ENCODE measurements around the gene TMEM120B. TPM values are rescaled to one million over a fixed set of nuclear protein-coding genes. Genes with fewer than 3 reads are reported as not detected.
"Not testable (repeated sequence)": the region's sequence is repeated elsewhere in the genome, so short reads cannot be mapped to it uniquely, and the experiment has no call there.

The TMEM120B gene
- polyA plus RNA-seq, 1 donor = 11.9 TPM

DNA sequence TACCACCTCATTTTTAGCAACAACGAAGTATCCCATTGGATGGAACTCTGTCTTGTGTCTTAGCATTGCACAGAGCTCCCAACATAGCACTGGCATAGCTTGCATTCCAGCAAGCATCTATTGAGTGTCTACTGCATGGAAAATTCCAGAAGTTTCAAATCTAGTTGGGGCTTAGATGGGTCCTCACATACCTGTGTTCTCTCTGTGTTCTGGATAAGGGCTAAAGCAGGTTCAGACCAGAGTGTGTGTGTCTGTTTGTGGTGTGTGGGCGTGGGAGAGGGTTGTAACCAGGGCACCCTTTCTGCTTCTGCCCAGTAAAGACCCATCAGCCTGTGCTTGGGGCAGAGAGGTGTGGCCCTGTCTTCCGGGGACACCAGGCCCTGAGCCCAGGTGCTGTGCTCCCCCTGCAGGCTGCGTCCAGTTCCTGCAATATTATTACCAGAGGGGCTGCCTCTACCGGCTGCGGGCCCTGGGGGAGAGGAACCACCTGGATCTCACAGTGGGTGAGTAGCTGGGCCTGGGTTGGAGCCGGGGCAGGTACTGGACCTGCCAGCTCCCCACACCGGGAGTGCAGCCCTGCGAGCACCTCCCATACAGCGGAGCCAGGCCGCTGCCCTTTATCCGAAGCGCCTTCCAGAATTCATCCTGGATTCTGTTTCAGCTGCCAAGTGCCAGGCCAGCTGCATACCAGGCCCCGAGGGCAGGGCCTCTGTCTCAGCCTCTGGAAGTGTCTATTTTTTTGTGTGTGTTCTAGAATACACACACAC lies 60.6 kb downstream of the TMEM120B start:
- DNase-seq = no peak

DNA sequence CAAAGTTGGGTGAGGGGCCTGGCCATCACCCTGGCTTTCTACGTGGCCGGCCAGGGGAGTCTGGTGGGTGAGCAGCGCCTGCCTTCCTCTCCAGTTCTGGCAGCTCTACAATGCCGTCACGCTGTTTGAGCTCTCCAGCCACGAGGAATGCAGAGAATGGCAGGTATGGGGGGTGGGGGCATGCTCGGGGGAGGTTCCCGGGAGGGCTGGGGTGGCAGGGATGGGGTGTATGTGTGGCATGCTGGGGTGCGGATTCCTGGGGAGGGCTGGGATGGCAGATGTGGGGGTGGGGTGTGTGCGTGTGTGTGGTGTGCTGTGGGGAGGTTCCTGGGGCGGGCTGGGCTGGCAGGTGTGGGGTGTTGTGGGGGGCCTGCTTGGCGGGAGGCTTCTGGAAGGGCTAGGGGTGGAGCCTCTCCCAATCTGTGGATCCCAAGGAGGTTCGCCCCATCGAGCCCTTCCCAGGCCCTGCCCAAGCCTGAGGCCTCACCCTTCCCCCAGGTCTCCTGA lies 62.5 kb downstream of the TMEM120B start:
- peak; percentile 60 for DNase-seq

DNA sequence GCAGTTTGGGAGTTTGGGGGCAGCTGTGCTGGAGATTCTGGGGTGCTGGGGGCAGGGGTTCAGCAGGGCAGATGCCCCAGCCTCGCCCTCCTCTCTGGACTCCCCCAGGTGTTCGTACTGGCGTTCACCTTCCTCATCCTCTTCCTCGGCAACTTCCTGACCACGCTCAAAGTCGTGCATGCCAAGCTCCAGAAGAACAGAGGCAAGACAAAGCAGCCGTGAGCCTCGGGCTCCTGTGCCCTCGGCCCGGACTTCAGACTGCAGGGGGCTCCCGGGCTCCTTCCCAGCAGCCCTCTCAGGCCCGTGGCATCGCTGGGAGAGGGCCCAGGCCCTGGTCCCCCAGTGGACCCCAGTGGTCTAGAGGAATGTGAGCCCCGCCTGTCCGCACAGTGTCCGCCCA lies 62.9 kb downstream of the TMEM120B start:
- DNase-seq = no peak

DNA sequence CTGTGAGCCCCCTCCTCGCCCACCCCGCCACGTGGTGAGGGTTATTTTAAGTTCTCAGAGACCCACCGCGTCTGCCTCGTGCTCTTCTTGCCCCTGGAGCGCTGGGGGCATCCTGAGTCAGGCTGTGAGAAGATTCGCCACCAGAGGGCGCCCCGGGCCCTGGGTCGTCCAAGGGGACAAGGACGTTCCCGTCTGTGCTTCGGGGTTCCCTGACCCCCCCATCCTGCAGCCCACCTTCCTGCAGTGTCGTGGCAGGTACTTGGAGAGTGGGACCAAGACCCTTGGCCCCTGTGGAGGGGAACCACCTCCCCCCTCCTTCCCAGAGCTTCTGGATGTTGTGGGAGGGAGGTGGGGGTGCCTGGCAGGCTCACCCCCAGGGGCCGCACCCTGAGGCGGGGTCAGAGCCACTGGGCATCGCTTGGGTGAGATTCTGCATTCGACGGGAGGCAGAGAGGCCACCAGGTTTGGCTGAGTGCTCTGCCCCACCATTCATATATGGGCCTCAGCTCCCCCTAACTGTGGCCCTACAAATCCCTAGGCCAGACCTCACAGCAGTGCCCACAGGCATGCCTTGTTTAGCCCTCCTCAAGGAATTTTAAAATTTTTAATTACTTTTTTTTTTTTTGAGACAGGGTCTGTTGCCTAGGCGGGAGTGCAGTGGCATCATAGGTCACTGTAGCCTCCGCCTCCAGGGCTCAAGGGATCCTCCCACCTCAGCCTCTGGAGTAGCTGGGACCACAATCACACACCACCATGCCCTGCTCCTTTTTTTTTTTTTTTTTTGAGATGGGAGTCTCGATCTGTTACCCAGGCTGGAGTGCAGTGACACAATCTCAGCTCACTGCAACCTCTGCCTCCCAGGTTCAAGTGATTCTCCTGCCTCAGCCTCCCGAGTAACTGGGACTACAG lies 63.9 kb downstream of the TMEM120B start:
- DNase-seq = no peak

DNA sequence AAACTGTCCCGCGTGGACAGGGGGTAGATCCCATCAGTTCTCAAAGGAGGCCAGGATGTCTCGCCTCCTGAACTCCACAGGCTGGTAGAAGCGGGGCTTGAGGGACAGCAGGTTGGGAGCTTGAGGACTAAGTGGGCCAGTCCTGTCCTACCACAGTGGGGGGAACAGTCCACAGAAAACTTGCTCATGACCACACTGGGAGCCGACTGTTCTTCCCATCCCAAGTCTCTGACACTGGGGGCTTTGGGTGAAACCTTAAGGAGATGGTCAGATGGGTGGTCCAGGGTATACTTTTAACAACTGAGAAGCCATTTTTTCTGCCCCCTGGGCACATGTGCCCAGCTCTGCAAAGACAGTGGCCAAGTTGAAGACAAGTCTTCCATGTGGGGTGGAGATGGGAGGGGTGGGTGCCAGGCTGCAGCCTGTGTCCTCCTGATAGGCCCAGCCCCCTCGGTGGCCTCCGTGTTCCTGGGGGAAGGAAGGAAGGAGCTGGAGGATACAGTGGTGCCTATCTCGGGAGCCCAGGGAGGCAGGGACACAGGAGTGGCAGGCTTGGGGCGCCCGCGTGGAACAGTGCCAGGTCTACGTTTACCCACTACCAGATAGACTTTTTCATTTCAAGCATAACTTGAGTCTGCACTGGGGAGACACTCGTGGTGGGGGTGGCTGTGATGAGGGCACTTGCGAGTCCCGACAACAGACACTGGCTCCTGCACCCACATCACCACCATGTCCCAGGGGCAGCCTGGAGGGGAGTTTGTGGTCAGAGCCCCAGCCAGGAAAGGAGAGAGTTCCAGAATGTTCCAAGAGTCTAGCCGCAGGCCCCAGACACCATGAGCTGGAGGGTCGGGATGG lies 66.2 kb downstream of the TMEM120B start:
- no peak for DNase-seq

DNA sequence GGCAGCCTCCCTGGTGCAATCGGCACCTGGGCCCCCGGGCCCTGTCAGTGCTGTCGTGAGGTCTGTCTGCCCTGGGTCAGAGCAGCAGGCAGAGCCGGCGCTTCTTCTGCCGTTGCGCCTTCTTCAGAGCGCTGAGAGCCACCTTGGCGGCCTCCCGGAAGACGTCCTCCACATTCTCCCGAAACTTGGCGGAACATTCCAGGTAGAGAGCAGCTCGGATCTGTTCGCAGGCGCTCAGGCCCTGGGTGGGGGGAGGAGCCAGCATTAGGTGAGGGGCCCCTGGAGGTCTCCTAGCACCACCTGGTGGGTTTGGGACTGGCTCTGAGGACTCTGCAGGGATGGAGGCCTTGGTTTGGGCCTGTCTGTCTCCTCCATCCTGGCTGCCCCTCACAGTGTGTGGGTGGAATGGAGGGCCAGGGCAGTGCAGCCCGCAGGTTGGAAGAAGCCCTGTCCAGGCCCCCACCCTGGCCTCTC lies 66.9 kb downstream of the TMEM120B start:
- no peak for DNase-seq

DNA sequence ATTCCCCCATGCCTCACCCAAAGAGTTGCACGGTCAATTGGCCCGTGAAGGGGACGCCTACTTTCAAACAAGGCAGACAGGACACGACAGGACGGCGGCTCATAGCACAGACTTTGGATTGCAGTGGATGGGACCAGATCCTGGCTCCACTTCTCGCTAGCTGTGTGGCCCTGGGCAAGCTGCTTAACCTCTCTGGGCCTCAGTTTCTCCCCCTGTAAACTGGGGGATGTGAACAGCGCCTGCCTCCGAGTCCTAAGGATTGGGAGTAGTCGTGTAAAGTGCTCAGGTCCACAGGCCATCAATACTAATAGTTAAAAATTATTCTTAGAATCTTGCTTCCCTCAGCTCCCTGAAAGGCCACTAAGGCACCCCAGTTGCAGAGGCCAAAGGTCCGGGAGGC lies 67.9 kb downstream of the TMEM120B start:
- no peak for DNase-seq

DNA sequence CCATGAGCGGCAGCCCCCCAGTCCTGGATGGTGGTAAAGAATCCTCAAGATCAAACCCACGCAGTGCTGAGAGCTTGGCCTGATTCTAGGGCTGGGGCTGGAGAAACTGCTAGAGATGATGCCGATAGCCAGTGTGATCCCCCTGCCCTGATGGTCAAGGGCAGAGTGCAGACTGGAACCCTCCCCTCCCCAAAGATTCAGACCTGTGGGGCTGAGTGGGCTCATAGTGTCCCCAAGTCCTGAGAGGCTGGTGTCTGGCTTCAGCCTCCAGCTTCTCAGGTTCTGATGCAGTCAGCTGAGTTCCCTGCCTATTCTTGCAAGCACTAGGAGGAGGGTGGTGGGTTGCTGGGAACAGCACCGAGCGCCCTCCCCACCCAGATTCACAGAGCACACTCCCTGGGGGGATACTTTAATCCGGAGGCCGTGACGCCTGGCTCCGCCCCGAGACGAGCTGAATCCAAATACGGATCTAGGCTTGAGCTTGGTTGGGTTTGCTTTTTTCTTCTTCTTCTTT lies 69.0 kb downstream of the TMEM120B start:
- DNase-seq = no peak

DNA sequence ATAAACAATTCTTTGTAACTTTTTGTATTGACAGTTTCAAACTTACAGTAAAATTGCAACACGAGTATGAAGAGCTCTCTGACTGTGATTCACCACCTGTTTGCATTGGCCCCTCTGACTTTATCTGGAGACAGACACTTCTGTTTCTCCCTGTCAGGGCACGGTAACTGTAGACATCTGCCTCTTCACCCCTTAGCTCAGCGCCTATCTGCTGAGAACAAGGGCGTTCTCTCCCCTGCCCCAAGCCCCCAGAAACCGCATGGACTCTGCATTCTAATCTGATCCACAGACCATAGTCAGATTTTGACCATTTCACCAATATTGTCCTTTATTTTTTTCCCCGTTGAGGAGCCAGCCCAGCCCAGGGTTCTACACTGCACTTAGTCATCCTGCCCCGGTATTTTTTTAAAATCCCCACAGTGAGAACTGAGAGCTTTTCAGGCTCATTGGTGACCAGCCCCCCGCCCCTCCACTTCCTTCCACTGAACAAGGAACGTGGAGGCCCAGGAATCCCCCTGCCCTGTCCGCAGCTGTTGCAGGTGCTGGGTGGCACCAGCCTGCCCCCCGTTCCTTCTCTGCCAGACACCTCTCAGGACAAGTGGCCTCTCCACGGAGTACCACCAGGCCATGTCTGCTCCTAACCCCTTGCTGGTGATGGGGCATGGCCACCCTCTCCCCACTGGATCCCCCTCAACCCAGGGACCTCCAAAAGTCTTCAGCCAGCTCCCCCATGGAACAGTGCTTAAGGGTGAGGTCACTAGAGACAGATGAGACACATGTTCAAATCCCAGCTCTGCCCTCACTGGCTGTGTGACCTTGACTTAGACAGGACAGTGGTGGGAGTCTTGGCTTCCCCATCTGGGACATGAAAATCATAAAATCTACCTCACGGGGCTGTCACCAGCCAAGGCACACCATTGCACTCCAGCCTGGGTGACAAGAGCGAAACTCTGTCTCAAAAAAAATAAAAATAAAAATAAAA lies 69.7 kb downstream of the TMEM120B start:
- DNase-seq = no peak

DNA sequence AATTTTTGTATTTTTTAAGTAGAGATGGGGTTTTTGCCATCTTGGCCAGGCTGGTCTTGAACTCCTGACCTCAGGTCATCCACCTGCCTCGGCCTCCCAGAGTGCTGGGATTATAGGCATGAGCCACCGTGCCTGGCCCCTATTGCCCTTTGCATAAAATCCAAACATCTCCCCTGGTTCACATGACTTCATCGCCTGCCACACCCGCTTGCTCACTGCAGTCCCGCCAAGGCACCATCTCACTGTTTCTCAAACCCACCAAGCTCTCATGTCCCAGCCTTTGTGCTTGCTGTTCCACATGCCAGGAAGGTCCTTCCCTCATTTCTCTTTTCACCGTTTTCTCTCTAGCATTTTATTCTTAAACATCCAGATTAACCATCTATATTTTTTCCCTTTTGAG lies 71.2 kb downstream of the TMEM120B start:
- DNase-seq = no peak

DNA sequence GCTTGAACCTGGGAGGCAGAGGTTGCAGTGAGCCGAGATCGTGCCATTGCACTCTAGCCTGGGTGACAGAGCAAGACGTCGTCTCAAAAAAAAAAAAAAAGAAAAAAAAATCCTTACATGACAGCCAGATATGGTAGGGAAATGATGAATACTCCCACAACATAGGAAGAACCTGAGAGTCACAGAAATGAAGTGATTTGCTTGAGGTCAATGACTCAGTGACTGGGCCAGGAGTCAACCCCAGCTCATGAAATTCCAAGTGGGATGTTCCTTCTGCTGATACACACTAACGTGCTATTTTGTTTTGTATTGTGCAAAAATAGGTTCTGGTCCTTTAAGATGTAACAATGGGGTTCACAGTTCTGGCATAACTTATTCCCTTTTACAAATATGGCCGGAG lies 71.9 kb downstream of the TMEM120B start:
- DNase-seq = no peak

DNA sequence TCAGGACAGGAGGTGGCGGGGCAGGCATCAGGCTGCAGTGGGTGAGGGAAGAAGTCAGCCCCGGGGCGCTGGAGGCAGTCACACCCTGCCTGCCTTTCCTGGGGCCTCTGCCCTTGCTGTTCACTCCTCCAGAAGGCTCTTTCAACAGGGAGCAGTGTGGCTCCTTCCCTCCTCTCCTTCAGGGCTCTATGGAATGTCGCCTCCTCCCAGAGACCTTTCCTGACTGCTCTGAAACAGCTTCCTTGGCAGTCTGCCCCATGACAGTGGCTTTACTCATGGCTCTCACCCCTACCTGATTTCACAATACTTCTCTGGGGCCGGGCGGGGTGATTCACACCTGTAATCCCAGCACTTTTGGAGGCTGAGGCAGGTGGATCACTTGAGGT lies 73.9 kb downstream of the TMEM120B start:
- DNase-seq = no peak

DNA sequence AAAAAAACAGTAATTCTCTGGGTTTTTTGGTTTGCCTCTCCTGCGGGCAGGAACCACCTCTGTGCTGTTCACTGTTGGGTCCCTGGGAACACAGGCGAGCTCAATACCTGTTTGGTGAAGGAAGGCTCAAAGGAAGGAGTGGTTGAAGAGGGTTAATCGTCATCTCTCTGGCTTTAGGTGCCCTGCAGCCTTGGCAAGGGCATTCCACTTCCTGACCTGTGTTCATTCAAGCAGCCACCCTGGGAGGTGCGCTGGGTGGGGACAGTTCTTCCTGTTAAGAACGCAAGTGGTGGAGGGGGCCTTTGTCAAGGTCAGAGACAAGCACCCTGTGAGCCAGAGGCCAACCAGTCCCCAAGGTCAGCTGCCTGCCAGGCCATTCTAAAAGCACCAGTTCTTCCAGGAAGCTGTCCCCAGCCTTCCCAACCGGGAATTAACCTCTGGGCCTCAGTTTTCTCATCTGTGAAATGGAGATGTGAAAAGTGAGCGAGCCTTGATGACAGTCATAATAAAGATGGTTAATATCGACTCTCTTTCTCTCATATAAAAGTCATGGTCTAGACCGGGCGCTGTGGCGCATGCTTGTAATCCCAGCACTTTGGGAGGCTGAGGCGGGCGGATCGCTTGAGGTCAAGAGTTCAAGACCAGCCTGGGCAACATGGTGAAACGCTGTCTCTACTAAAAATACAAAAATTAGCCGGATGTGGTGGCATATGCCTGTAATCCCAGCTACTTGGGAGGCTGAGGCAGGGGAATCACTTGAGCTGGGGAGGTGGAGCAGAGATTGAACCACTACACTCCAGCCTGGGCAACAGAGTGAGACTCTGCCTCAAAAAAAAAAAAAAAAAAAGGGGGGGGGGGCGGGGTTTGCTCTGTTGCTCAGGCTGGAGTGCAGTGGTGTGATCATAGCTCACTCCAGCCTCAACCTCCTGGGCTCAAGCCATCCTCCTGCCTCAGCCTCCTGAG lies 74.8 kb downstream of the TMEM120B start:
- DNase-seq = no peak

DNA sequence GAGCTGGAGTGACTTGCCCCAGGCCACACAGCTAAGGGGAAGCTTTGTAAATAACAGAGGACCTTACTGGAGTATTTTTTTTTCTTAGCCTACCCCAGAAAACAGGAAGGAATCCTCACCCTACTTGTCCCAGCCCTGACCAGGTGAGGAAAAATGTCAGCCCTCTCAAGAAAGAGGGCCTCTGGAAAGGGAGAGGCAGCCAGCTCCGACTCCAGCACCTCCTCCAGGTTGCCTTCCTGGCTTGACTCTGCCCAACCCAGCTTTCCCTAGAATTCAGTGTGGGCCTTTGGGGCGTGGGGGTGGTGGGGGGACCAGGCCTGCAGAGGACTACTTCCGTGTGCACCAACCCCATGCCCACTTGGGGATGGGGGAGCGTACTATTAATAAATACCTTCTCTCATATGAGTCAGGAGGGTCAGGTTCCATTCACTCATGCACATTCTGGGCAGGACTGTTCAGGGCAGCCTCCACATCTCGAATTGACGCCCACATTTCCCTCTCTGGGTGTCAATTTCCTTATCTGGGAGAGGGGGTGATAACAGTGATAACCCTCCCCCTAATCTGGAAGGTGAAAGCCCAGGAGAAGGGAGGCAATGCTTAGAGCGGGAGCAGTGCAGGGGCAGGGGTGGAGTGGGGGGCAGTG lies 75.7 kb downstream of the TMEM120B start:
- no peak for DNase-seq

DNA sequence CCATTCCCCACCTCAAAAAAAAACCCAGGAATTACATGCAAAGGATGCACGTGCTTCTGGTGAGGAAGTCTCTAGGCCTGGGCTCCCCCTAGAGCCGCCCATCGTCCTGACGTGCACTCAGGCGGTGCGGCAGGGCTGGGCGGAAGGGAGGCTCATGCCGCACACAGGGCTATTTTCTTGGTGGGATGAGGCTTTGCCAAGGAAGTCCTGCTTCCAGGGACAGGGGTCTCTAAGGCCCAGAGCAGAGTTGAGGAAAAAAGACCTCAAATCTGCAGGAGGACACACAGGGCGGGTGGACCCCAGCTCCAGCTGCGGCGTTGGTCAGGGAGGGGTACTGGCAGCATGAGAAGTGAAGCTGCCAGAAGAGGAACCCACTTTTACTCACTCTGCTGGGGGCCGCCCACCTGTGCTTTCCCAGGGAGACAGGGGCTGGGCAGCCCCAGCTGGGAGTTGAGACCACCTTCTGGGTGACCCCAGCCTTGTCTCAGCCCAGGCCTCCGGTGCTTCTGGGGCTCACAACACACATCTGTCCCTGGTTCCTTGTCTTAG lies 76.8 kb downstream of the TMEM120B start:
- DNase-seq = no peak

DNA sequence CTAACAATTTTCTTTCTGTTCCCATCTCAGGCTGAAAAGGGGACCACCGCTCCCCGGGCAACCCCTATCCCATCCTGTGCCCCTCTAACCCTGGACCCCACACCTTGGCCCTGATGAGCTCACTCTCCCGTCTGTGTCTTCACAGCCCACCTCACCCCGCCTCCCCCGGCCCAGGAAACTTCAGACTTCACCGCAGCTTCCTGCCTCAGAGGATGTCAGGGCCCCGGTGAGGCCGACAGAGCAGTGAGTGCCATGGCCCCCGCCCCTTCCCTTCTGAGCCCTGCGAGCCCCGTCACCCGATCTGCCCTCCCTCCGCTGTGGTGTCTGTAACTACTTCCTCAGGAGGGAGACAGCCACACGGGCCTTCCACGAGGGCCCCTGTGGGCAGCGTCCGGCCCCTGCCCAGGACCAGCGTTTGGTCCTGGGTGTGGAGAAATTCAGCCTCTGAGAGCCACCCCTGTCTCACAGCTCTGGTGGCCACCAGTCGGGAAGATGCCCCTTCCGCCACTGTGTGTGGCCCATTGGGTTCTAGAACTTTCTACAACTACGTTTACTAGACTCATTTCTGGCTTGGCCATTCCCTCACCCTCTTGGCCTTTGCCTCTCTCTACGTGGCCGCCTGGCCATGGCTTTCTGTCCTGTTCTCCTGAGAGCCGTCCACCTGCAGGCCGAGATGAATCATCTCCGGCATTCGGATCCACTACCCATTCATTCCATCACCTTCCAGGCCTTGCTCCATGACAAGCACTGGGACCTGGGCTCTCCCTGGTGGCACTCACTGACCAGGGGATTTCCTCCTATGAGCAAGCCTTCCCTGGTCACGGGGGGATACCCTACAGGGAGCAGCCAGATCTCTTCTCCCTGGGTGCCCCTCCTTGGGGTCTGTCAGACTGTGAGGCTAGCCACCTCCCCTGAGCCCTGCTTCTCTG lies 77.5 kb downstream of the TMEM120B start:
- DNase-seq = no peak

DNA sequence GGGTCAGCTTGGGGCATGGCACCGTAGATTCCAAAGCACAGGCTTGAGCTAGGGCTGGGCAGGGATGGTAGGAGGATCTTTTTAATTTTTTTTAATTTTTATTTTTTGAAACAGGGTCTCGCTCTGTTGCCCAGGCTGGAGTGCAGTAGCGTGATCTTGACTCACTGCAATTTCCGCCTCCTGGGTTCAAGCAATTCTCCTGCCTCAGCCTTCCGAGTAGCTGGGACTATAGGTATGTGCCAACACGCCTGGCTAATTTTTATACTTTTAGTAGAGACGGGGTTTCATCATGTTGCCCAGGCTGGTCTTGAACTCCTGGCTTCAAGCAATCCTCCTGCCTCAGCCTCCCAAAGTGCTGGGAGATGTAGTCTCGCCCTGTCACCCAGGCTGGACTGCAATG lies 78.2 kb downstream of the TMEM120B start:
- not testable (repeated sequence) for DNase-seq

Measured in left kidney (tissue), 2 donors.